NCI-H526 treated with DMSO at 0.1 percent for 48 hours (cell line): ENCODE measurements around the gene BIRC5.

Experiments used
- DNase-seq: peaks from one replicate; lab custom pipeline; 2025; lab: John Stamatoyannopoulos, UW

BIRC5 gene

GRCh38 chr17:78184351-78184750, 29.7 kb upstream of the BIRC5 start:
- DNase-seq: no peak

GRCh38 chr17:78184868-78185267, 29.2 kb upstream of the BIRC5 start:
- no peak for DNase-seq

GRCh38 chr17:78185981-78186691, 27.9 kb upstream of the BIRC5 start:
- DNase-seq: no peak

- DNase-seq: peak; percentile 94
Measured at GRCh38 chr17:78186692-78187595, 27.1 kb upstream of the BIRC5 start, which contains the start of the genes AFMID and TK1. Gene AFMID (plus strand): TSS chr17:78187362. CDS start chr17:78187371, 9 bp downstream. Gene TK1 (minus strand): TSS chr17:78187052. CDS start chr17:78186994, 58 bp downstream.

GRCh38 chr17:78196716-78197115, 17.3 kb upstream of the BIRC5 start:
- no peak for DNase-seq

- no peak for DNase-seq
Measured at GRCh38 chr17:78197147-78197832, 16.8 kb upstream of the BIRC5 start.

GRCh38 chr17:78200451-78200850, 13.6 kb upstream of the BIRC5 start:
- DNase-seq: no peak

GRCh38 chr17:78202666-78203065, 11.4 kb upstream of the BIRC5 start:
- no peak for DNase-seq

- DNase-seq: no peak
Measured at GRCh38 chr17:78204387-78205123, 9.5 kb upstream of the BIRC5 start.

GRCh38 chr17:78205124-78205775, 8.8 kb upstream of the BIRC5 start:
- no peak for DNase-seq

- DNase-seq: no peak
Measured at GRCh38 chr17:78206298-78206697, 7.8 kb upstream of the BIRC5 start.

- DNase-seq: no peak
Measured at GRCh38 chr17:78208486-78208885, 5.6 kb upstream of the BIRC5 start.

GRCh38 chr17:78210111-78210510, 3.9 kb upstream of the BIRC5 start:
- no peak for DNase-seq

GRCh38 chr17:78211032-78211431, 3.0 kb upstream of the BIRC5 start:
- DNase-seq: peak; percentile 82

GRCh38 chr17:78214706-78215061, 631 bp downstream of the BIRC5 start:
- DNase-seq: no peak

GRCh38 chr17:78219396-78220150, 5.5 kb downstream of the BIRC5 start:
- no peak for DNase-seq

- no peak for DNase-seq
Measured at GRCh38 chr17:78223061-78223460, 9.0 kb downstream of the BIRC5 start.

GRCh38 chr17:78223765-78224164, 9.7 kb downstream of the BIRC5 start:
- no peak for DNase-seq

GRCh38 chr17:78224231-78225087, 10.4 kb downstream of the BIRC5 start:
- DNase-seq: no peak
